Heart left ventricle (tissue), 16 donors: ENCODE results near the gene ZNF738. TPM values are rescaled to one million over a fixed set of nuclear protein-coding genes. Genes with fewer than 3 reads are reported as not detected.

Source experiments
- ATAC-seq, 4 donors: fragments of 200-7000 bp; cut with Tn5 transposase; one replicate each; pipeline ENCODE4 v1.9.1; 2020 to 2022; ENCODE audit warnings: moderate library complexity in 4 of 4, mild to moderate bottlenecking in 3 of 4, moderate number of reproducible peaks in 1 of 4
- DNase-seq, 5 donors: peaks; one replicate each; pipeline ENCODE4 v3.0.0-alpha.2; 2020
- H3K27ac ChIP-seq, 12 donors: fragments of 200-600 bp; sonication (generic) in 4 of 12; one replicate each; pipeline versions ENCODE4 v1.5.0 to v1.8.0; 2016 to 2022; ENCODE audit warnings: mild to moderate bottlenecking in 2 of 12
- H3K27me3 ChIP-seq, 9 donors: fragments of 200-600 bp; sonication (generic) in 2 of 9; one replicate each; pipeline versions ENCODE4 v1.5.1 to v1.8.0; 2016 to 2022; ENCODE audit warnings: mild to moderate bottlenecking in 3 of 9
- H3K36me3 ChIP-seq, 9 donors: fragments of 200-600 bp; sonication (generic) in 2 of 9; one replicate each; pipeline versions ENCODE4 v1.5.0 to v1.8.0; 2018 to 2022; ENCODE audit warnings: mild to moderate bottlenecking in 2 of 9
- H3K4me1 ChIP-seq, 12 donors: fragments of 200-600 bp; sonication (generic) in 4 of 12; one replicate each; pipeline versions ENCODE4 v1.5.0 to v1.8.0; 2016 to 2022; ENCODE audit warnings: mild to moderate bottlenecking in 3 of 12
- H3K4me3 ChIP-seq, 12 donors: fragments of 200-600 bp; sonication (generic) in 4 of 12; one replicate each; pipeline versions ENCODE4 v1.5.0 to v1.8.0; 2017 to 2022; ENCODE audit warnings: mild to moderate bottlenecking in 9 of 12, moderate library complexity in 4 of 12
- H3K9me3 ChIP-seq, 12 donors: fragments of 200-600 bp; sonication (generic) in 4 of 12; one replicate each; pipeline versions ENCODE4 v1.5.0 to v1.8.0; 2016 to 2022; ENCODE audit warnings: mild to moderate bottlenecking in 1 of 12
- CTCF ChIP-seq, 12 donors: fragments of 200-600 bp; sonication (generic) in 4 of 12; IDR thresholded peaks; one replicate each; pipeline versions ENCODE4 v1.5.0 to v1.8.0; 2018 to 2022; ENCODE audit warnings: antibody characterized with exemption in 12 of 12, mild to moderate bottlenecking in 5 of 12
- POLR2A ChIP-seq, 2 donors: fragments of 450-650 bp; IDR thresholded peaks; one replicate each; pipeline ENCODE4 v1.6.1; 2017; ENCODE audit warnings: antibody characterized with exemption in 2 of 2, mild to moderate bottlenecking in 2 of 2, moderate library complexity in 2 of 2
- WGBS, 4 donors: extraction: QIAGEN DNeasy Blood & Tissue Kit in 2 of 4; methylation state at CpG; one replicate each; pipeline versions ENCODE4 v1.1.5 to v1.1.7; 2013 to 2018; 5-methylcytosine and 5-hydroxymethylcytosine counted together
- intact Hi-C, 10 donors: fragments of 100-400 bp; cut with DNase I; formaldehyde crosslinking; loops; one replicate each; pipeline versions ENCODE4 v1.11.1 to v1.14.2; 2022
- polyA plus RNA-seq, 2 donors: library from polyadenylated mRNA; stranded (reverse); fragments of 200-250 nt; gene quantifications; one replicate each; pipeline ENCODE4 v1.2.3, GENCODE V29; 2013
- total RNA-seq, 9 donors: library from RNA; depleted of rRNA in 2 of 9; stranded (reverse); fragments of >200 nt in 2 of 9; fragmentation: NEBNext Ultra II Directional in 3 of 9; extraction: Animal tissue kit (Norgen Biotek cat#: 25700) in 3 of 9; gene quantifications; one replicate each; pipeline versions ENCODE4 v1.1.0 to v1.2.4, GENCODE V29; 2016 to 2023
- donor health status: ischemic (EF 13 %, LVEDD 7.1; RV severe dilation, severe dysfunction).
- donor health status: healthy with polysubstance abuse.
- donor health status: DM: no; HTN: yes; CAD: no.
- donor health status: DM: no; HTN: no; CAD: no.
- donor health status: ischemic (EF 25% LVEDD 6.9; RV normal size, moderate dysfunction).
- donor health status: ischemic (EF 25% LVEDD 5.7; RV mildly dilated, moderate dysfunction).
- donor health status: healthy.
- donor health status: DM: yes; HTN: yes; CAD: no.
- donor health status: ischemic (EF 35%, LVEDD 5.7; RV mildly dilated, moderate dysfunction).
- donor health status: nonischemic (EF 11% LVEDD 7.7; RV severe dilation, severe dysfunction).
- donor health status: DM: yes; HTN: yes; CAD: no.
- donor health status: PGD.
- donor health status: ischemic (EF 29% LVEDD 5.4; RV normal size, mild dysfunction).
- donor health status: nonischemic (EF 23%, LVEDD 6.1; RV moderate dilation, normal function).

ZNF738 gene
- total and polyA plus RNA-seq, 11 donors, result 2.0 to 6.0 (median 2.5) TPM

GRCh38 chr19:21396893-21397572 lies 38.2 kb downstream of the ZNF738 start, which contains the start of gene ZNF493:
TSS of gene ZNF493 (plus strand) at chr19:21397133. CDS start at chr19:21397238, 105 bp downstream.
- TF ChIP-seq CTCF (IDR thresholded peaks at IDR 0.05), result no peak
- peak in 1 of 2 donors; percentile 78 for TF ChIP-seq POLR2A (IDR thresholded peaks at IDR 0.05)
- H3K9me3 ChIP-seq, result peaks cover 0 to 13% (median 0%) of the 10 kb centered on the region in 12 donors
- ATAC-seq (peak; percentile 100), DNase-seq (peak; percentile 93 to 97 (median 95))
- no peaks in the 10 kb centered on the region for H3K27me3 ChIP-seq
- 0 to 1% (median 0%) methylated on average over 22 to 31 of the region's 31 CpGs for WGBS, 4 donors
- peaks cover 0 to 39% (median 16%) of the 10 kb centered on the region in 12 donors for H3K4me1 ChIP-seq
- H3K4me3 ChIP-seq, result peak within 1 kb of the TSS; percentile 35 to 95 (median 82)
- intact Hi-C loops, result loop anchor here in 2 of 10 donors (1.0 to 5.0 kb wide), 3 partner anchors 40 to 78 kb away; partner anchors contain the start of genes ZNF708 (in 1 of the 2) and ZNF738 (in 1 of the 2)
- H3K27ac ChIP-seq, result peak within 1 kb of the TSS in 11 of 12 donors; percentile 73 to 87 (median 84)
- H3K36me3 ChIP-seq, result peaks cover 0 to 24% (median 8%) of the 10 kb centered on the region in 9 donors

- intact Hi-C loops, result loop anchor here in 1 of 10 donors (5.0 kb wide), 1 partner anchor 42 kb away; the partner anchor contains the start of gene ZNF738
- DNase-seq (no peak), ATAC-seq (no peak)
- Histone ChIP-seq H3K4me1 (peaks cover 0 to 51% (median 18%) of the 10 kb centered on the region in 12 donors), H3K27ac (no peak overlapping the region), H3K27me3 (no peaks in the 10 kb centered on the region), H3K36me3 (peaks cover 0 to 24% (median 11%) of the 10 kb centered on the region in 9 donors), H3K4me3 (peak overlapping the region in 1 of 12 donors; percentile 83), H3K9me3 (no peaks in the 10 kb centered on the region)
- 94 to 98% (median 96%) methylated on average over 5 of the region's 5 CpGs for WGBS, 4 donors
- no peak for TF ChIP-seq CTCF (IDR thresholded peaks at IDR 0.05)
- no peak for TF ChIP-seq POLR2A (IDR thresholded peaks at IDR 0.05)
Observed at GRCh38 chr19:21398851-21399250, 40.1 kb downstream of the ZNF738 start.

GRCh38 chr19:21402303-21402985 lies 43.6 kb downstream of the ZNF738 start:
- no peak overlapping the region for H3K4me3 ChIP-seq
- 55 to 62% (median 58%) methylated on average over 1 of the region's 1 CpG for WGBS, 4 donors
- H3K4me1 ChIP-seq, result peaks cover 0 to 47% (median 18%) of the 10 kb centered on the region in 12 donors
- H3K27me3 ChIP-seq, result no peaks in the 10 kb centered on the region
- peaks cover 0 to 54% (median 36%) of the 10 kb centered on the region in 9 donors for H3K36me3 ChIP-seq
- H3K27ac ChIP-seq, result peak overlapping the region in 1 of 12 donors; percentile 7
- TF ChIP-seq CTCF (IDR thresholded peaks at IDR 0.05) (no peak), POLR2A (IDR thresholded peaks at IDR 0.05) (no peak)
- no peaks in the 10 kb centered on the region for H3K9me3 ChIP-seq
- no peak for DNase-seq
- intact Hi-C loops, result no loop called here
- ATAC-seq, result no peak

GRCh38 chr19:21410166-21410565 lies 51.4 kb downstream of the ZNF738 start:
- Histone ChIP-seq H3K27me3 (no peaks in the 10 kb centered on the region), H3K36me3 (peaks cover 4 to 95% (median 72%) of the 10 kb centered on the region in 9 donors), H3K4me3 (no peak overlapping the region), H3K9me3 (peaks cover 0 to 25% (median 0%) of the 10 kb centered on the region in 12 donors), H3K27ac (no peak overlapping the region), H3K4me1 (no peaks in the 10 kb centered on the region)
- WGBS, 4 donors, result 81 to 98% (median 93%) methylated on average over 1 of the region's 1 CpG
- DNase-seq (no peak), ATAC-seq (no peak)
- TF ChIP-seq POLR2A (IDR thresholded peaks at IDR 0.05) (no peak), CTCF (IDR thresholded peaks at IDR 0.05) (no peak)
- intact Hi-C loops, result no loop called here
